Gastrocnemius medialis (tissue), 4 donors: Measurements from ENCODE around the gene RSPH1.

Experiments used
- CTCF ChIP-seq, 5 experiments: fragments of 450-650 bp in 3 of 5; fragments of 200-600 bp in 2 of 5; sonication (generic) in 2 of 5; IDR thresholded peaks in 4 of 5; conservative IDR thresholded peaks in 1 of 5; 1 replicate in 4 of 5; 2 replicates in 1 of 5; pipeline ENCODE4 v1.5.1; 2016 to 2019; ENCODE audit warnings: antibody characterized with exemption in 5 of 5, mild to moderate bottlenecking in 3 of 5, moderate library complexity in 3 of 5
- POLR2A ChIP-seq, 2 donors: fragments of 450-650 bp; IDR thresholded peaks; one replicate each; pipeline ENCODE4 v1.6.1; 2017; ENCODE audit warnings: antibody characterized with exemption in 2 of 2, mild to moderate bottlenecking in 2 of 2, moderate library complexity in 2 of 2

GRCh38 chr21:42446531-42446930 is 49.5 kb downstream of the RSPH1 start:
- no peak for TF ChIP-seq POLR2A (IDR thresholded peaks at IDR 0.05)
- no peak for TF ChIP-seq CTCF (IDR thresholded peaks at IDR 0.05 in 4 of 5, conservative IDR thresholded peaks at IDR 0.05 in 1 of 5)
